ENCODE results near the gene APOO. TPM values are rescaled to one million over a fixed set of nuclear protein-coding genes. Genes with fewer than 3 reads are reported as not detected.
"Not testable (repeated sequence)": the region's sequence is repeated elsewhere in the genome, so short reads cannot be mapped to it uniquely, and the experiment has no call there.

Gene APOO
- total RNA-seq, 2 donors from 2014 or later: 20.6 to 28.4 TPM

DNA sequence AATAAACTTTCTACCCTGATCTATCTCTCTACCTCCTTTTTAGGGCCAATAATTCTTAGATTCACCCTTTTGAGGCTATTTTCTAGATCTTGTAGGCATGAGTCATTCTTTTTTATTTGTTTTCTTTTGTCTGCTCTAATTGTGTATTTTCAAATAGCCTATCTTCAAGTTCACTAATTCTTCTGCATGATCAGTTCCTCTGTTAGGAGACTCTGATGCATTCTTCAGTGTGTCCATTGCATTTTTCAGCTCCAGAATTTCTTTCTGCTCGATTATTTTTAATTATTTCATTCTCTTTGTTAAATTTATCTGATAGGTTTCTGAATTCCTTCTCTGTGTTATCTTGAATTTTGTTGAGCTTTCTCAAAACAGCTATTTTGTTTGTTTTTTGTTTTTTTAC lies 11.4 kb upstream of the APOO start:
- no peak for ATAC-seq
- Mint-ChIP-seq H3K9me3 (no peaks in the 10 kb centered on the region), H3K36me3 (no peaks in the 10 kb centered on the region), H3K27ac (no peak overlapping the region)
- DNase-seq (ENCODE audit: low spot score in 2 of 2): no peak

DNA sequence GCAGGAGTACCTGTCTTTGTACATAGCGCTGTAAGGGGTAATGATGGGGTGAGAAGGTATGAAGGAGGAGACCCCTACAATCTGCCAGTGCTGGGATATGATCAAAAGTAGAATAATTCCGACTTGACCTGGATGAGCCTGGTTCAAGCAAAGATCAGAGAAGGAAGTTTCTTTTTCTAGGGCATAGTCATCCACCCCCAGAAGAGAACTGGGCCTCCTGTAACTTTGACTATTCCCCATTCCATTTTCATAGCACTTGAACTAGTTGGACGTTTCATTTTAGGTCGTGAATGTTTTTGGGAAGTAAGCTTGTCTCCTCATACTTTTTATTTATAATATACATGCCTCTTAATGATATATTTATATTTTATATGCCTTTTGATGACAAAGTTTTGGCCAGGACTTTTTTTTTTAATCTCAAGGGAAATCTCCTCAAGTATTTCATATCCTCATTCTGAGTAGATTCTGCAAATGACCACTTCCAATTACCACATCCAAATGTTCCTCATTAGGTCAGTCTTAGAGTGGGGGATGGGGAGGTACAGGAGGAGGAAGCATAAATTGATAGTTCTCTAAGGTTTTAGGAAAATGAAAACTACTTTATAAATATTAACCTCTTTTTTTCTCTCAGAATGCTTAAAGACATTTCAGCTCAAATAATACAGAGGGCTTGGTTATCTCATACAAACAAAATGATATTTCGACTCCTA lies 3.5 kb upstream of the APOO start:
- H3K27ac Mint-ChIP-seq: no peak overlapping the region
- H3K9me3 Mint-ChIP-seq: no peaks in the 10 kb centered on the region
- no peaks in the 10 kb centered on the region for H3K36me3 Mint-ChIP-seq
- DNase-seq (ENCODE audit: low spot score in 2 of 2) (no peak), ATAC-seq (no peak)

DNA sequence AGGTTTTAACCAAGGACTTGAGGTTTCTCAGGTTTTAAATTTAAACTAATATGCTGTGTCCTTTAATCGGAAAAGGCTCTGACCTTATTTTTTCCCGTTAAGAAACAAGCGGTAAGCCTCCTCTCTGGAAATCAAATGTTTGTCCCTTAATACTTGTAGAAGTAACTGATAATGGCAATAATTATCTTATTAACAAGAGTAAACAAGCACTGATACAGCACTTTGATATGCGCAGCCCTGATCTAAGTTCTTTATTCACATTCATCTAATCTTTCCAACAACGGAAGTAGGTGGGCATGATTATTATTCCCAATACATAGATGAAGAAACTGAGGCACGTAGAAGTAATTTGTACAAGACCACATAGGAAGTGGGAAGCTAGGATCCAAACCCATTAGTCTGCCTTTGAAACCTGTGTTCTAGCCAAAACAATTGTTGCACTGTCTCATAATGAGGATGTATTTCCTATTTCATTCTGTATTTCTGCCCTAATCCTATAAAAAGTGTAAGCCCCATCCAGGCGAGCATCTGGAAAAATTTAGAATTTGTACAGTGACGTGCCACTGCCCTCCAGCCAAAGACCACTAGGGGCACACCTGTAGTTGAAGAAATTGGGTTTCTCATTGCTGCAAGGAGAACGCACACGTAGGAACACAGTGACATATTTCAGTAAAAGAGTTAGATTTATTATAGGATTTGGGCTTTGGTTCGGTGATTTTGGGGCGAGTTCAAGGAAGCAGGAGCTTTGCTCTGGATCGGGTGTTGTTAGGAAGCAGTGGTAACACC lies 674 bp upstream of the APOO start:
- no peaks in the 10 kb centered on the region for H3K36me3 Mint-ChIP-seq
- ATAC-seq: no peak
- DNase-seq (ENCODE audit: low spot score in 2 of 2): no peak
- H3K9me3 Mint-ChIP-seq: no peaks in the 10 kb centered on the region
- peak overlapping the region; percentile 60 to 84 for H3K27ac Mint-ChIP-seq

DNA sequence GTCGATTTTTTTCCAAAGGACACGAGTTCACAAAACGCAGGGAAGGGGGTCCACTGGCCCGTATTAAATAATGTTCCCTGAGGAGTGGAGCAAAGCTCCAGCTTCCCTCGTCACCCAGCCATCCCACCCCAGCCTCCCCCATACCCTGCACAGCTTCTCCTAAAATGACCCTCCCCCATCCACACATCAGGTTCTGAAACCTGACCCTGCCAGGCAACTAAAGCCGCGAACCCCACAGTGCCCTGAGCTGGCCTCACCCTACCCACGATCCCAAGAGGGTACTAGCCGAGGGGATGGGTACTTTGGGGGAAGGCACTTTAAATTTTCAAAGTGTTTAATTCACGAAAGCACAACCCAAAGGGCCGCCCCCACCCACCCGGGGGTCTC lies 634 bp downstream of the APOO start:
- H3K27ac Mint-ChIP-seq: peak overlapping the region; percentile 77 to 84
- ATAC-seq (peak in 1 of 2 donors; percentile 6), DNase-seq (ENCODE audit: low spot score in 2 of 2) (no peak)
- H3K9me3 Mint-ChIP-seq: no peaks in the 10 kb centered on the region
- no peaks in the 10 kb centered on the region for H3K36me3 Mint-ChIP-seq

DNA sequence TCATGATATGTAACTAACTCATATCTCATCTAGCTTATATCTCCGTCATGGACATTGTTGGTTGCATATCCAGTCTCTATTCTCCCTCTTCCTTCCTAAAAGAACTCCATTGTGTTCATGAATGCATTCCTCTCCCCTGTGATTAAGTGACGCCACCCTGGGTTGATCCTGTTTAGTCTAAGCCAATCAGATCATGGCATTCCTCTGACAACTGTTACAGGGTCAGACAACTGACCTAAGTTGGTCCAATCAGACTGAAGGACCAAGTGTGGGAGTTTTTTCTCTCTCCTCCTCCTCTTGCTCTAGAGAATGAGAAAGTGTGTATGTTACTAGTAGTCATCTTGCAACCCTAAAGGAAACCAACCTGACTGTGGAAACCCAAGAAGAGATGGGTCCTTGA lies 3.6 kb downstream of the APOO start:
- H3K9me3 Mint-ChIP-seq: no peaks in the 10 kb centered on the region
- no peaks in the 10 kb centered on the region for H3K36me3 Mint-ChIP-seq
- DNase-seq (ENCODE audit: low spot score in 2 of 2): no peak
- H3K27ac Mint-ChIP-seq: no peak overlapping the region
- ATAC-seq: no peak

DNA sequence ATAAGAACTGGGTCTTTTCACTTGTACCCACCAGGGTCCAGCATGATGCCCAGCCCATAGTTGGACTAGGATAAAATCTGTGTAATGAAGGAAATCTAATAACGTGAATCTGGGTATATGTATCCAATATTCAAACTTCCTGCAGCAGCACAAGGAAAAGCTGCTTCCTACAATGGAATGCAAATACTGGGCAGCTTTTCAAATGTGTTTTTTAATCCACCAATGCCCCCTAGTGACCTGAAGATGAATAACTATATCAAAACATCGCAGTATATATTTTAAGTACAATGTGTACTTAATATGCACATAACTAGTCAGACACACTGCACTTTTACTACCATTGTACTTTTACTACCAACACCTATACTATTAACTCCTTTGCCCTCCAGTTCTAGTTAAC lies 5.3 kb downstream of the APOO start:
- DNase-seq (ENCODE audit: low spot score in 2 of 2) (no peak), ATAC-seq (peak in 1 of 2 donors; percentile 7)
- no peaks in the 10 kb centered on the region for H3K36me3 Mint-ChIP-seq
- H3K9me3 Mint-ChIP-seq: no peaks in the 10 kb centered on the region
- H3K27ac Mint-ChIP-seq: no peak overlapping the region

DNA sequence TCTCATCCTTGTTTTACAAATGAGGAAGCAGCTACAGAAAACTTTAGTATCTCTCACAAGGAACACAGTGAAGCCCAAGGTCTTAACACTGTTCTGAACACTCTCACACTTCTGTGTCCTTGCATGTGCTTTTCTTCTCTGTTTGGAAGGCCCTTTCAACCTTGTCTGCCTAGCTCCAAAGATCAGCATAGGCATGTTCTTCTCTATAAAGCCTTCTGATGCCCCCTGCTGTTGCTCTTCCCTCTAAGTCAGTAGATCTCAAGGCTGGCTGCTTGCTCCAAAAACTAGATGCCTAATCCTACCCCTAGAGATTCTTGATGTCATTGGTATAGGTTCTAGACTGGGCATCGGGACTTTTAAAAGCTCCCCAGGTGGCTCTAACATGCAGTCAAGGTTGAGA lies 5.9 kb downstream of the APOO start:
- H3K9me3 Mint-ChIP-seq: no peaks in the 10 kb centered on the region
- no peaks in the 10 kb centered on the region for H3K36me3 Mint-ChIP-seq
- H3K27ac Mint-ChIP-seq: no peak overlapping the region
- no peak for DNase-seq (ENCODE audit: low spot score in 2 of 2)
- ATAC-seq: peak; percentile 67 to 83

DNA sequence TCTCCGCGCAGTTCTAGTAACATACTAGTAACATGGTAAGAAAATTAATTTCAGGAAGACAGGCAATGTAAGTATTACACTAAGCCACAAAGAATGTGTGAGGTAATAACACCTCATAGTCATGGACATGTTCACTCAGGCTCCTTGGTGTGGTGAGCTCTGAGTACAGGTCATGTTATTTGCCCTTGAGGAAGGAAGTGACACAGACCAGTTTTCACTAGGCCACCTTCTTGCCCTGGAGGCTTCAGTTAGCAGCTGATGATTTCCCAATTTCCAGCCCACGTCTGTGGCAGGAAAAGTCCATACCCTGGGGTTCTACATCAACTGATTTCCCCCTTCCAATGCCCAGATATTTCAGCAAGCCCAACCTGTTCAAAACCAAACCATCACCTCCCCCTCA lies 6.7 kb downstream of the APOO start:
- ATAC-seq (peak; percentile 59 to 91), DNase-seq (ENCODE audit: low spot score in 2 of 2) (no peak)
- Mint-ChIP-seq H3K9me3 (no peaks in the 10 kb centered on the region), H3K36me3 (no peaks in the 10 kb centered on the region), H3K27ac (no peak overlapping the region)

DNA sequence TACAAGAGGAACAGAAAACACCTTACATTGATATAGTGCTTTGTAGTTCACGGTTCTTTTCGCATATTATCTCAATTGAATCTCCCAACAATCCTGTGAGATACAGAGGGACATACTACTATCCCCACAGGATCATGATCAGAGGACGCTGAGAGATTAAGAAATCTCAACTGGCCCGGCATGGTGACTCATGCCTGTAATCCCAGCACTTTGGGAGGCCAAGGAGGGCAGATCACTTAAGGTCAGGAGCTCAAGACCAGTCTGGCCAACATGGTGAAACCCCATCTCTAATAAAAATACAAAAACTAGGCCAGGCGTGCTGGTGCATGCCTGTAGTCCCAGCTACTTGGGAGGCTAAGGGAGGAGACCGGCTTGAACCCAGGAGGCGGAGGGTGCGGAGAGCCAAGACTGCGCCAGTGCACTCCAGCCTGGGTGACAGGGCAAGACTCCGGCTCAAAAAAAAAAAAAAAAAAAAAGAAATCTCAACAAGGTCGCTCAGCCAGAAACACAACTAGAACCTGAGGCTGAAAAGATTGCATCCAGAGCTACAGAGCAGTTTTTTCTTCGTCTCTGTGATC lies 7.4 kb downstream of the APOO start:
- ATAC-seq: no peak
- no peaks in the 10 kb centered on the region for H3K9me3 Mint-ChIP-seq
- H3K27ac Mint-ChIP-seq: no peak overlapping the region

DNA sequence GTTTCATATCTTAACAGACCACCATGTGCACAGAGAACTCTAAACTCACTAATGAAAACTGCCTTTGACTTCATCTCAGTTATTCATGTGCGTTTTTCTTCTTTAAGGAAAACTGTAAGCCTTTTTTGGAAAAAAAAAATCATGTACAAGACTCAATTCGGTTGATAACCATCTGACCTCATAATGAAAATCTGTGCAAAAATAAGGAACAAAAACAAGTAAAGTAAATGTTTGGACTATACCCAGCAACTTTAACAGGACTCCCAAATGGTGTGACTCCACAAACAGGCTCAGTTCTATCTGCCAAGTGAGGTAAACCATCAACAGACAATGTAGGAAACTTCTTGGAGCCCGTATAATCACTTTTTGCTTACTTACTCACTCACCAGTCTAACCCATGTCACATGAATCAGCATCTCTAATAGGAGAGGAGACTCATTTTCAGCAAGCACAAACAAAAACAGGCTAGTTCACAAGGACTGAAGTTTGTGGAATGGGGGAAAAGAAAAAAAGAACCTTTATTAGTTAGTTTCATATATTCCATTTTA lies 9.3 kb downstream of the APOO start:
- no peak for ATAC-seq

More for the DNA sequence above, 7.4 kb downstream of the APOO start:
- no peak for DNase-seq (ENCODE audit: low spot score in 2 of 2)
- H3K36me3 Mint-ChIP-seq: no peaks in the 10 kb centered on the region

DNA sequence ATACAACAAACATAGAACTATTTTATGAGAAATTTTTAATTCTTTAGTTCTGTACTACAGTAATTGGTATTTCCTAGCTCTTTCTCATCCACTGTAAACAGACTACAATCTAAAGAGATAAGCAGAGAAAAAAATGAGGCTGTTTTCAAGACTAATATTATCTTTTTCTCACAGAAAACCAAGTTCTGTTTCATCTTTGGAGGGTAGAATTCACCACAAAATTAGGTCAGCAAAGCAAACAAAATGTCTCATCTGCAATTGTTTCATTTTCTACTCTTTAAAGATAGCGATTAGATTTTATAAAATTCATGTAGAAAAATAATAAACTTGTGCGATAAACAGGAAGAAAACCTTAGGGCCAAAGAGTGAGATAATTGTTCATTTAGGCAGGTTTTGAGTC lies 10.8 kb downstream of the APOO start:
- no peaks in the 10 kb centered on the region for H3K9me3 Mint-ChIP-seq
- H3K36me3 Mint-ChIP-seq: no peaks in the 10 kb centered on the region
- ATAC-seq: no peak
- no peak for DNase-seq (ENCODE audit: low spot score in 2 of 2)
- H3K27ac Mint-ChIP-seq: no peak overlapping the region

More for the DNA sequence above, 9.3 kb downstream of the APOO start:
- H3K9me3 Mint-ChIP-seq: no peaks in the 10 kb centered on the region
- no peak overlapping the region for H3K27ac Mint-ChIP-seq
- H3K36me3 Mint-ChIP-seq: no peaks in the 10 kb centered on the region
- DNase-seq (ENCODE audit: low spot score in 2 of 2): no peak

DNA sequence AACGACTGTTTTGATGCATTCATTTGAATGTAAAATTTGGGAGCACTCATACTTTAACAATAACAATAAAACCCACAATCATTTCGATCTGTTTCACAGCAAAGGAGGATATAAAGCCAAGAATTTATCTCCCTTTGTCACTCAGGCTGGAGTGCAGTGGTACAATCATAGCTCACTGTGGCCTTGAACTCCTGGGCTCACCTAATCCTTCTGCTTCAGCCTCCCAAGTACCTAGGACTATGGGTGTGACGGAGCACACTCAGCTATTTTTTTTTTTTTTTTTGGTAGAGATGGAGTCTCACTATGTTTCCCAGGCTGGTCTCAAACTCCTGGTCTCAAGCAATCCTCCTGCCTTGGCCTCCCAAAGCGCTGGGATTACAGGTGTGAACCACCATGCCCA lies 11.2 kb downstream of the APOO start:
- not testable (repeated sequence) for H3K36me3 Mint-ChIP-seq, ATAC-seq

DNA sequence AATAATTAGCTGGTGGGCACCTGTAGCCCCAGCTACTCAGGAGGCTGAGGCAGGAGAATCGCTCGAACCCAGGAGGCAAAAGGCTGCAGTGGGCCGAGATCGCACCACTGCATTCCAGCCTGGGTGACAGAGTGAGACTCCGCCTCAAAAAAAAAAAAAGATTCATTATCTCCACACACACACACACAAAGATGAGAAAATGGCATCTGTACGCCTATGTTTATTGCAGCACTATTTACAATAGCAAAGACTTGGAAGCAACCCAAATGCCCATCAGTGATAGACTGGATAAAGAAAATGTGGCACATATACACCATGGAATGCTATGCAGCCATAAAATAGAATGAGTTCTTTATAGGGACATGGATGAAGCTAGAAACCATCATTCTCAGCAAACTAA lies 12.7 kb downstream of the APOO start:
- not testable (repeated sequence) for H3K36me3 Mint-ChIP-seq; ATAC-seq; H3K9me3 Mint-ChIP-seq; H3K27ac Mint-ChIP-seq; DNase-seq (ENCODE audit: low spot score in 2 of 2)

More for the DNA sequence above, 11.2 kb downstream of the APOO start:
- not testable (repeated sequence) for H3K9me3 Mint-ChIP-seq; H3K27ac Mint-ChIP-seq; DNase-seq (ENCODE audit: low spot score in 2 of 2)

DNA sequence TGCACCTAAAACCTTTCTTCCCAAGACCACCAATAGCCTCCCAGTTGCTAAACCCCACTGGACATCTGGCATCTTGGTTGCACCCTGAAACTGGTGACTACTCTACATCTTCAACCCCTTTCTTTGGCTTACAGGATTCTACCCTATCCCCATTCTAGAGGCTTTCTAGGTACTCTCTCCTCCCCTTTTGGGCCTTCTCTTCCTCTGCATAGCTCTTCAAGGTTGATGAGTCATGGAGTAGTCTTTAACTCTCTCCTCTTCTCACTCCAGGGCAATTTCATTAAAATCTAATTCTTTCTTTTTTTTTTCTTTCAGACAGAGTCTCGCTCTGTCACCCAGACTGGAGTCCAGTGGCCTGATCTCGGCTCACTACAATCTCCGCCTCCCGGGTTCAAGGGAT lies 16.8 kb downstream of the APOO start:
- DNase-seq (ENCODE audit: low spot score in 2 of 2) (no peak), ATAC-seq (no peak)
- Mint-ChIP-seq H3K27ac (no peak overlapping the region), H3K9me3 (no peaks in the 10 kb centered on the region), H3K36me3 (no peaks in the 10 kb centered on the region)

DNA sequence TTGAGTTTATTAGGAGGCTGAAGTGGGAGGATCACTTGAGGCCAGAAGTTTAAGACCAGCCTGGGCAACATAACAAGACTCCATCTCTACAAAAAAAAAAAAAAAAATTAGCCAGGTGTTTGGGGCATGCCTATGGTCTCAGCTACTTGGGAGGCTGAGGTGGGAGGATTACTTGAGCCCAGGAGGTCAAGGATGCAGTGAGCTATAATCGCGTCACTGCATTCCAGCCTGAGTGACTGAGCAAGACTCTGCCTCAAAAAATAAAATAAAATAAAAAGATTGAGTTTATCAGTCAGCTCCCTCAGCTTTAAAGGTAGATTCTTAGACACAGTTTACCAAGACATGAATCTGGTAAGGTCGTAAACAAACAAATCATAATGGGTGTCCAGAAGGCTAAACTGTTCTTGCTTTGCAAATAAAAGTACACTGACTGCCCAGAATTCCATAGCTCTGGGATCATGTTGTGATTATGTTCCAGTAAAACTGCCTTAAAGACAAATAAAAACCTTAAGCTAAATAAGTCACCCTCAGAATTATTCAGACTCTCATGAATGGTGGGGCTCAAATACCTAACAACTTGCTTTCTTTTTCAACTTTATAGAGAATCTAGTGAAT lies 18.7 kb downstream of the APOO start:
- no peaks in the 10 kb centered on the region for H3K36me3 Mint-ChIP-seq
- no peaks in the 10 kb centered on the region for H3K9me3 Mint-ChIP-seq
- ATAC-seq: no peak
- H3K27ac Mint-ChIP-seq: no peak overlapping the region
- no peak for DNase-seq (ENCODE audit: low spot score in 2 of 2)

DNA sequence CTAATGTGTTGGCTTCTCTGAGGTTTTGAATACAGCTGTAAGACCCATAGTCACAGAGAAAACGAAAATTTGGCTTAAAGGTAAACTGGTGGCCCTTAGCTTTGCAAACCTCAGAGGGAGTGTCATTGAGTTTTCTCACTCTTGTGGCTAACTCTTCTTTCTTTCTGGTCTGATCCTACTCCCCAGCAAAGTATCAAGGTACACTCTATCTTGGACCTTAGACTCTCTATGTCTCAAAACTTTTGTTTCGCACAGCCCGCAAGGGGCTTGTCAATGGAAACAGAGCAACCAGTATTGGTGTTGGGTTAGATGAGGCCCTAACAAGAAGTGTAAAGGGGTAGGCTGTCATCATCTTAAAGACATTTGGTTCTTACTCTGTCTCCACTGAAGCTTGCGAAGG lies 19.8 kb downstream of the APOO start:
- ATAC-seq (no peak), DNase-seq (ENCODE audit: low spot score in 2 of 2) (no peak)
- H3K36me3 Mint-ChIP-seq: no peaks in the 10 kb centered on the region
- no peak overlapping the region for H3K27ac Mint-ChIP-seq
- H3K9me3 Mint-ChIP-seq: no peaks in the 10 kb centered on the region

DNA sequence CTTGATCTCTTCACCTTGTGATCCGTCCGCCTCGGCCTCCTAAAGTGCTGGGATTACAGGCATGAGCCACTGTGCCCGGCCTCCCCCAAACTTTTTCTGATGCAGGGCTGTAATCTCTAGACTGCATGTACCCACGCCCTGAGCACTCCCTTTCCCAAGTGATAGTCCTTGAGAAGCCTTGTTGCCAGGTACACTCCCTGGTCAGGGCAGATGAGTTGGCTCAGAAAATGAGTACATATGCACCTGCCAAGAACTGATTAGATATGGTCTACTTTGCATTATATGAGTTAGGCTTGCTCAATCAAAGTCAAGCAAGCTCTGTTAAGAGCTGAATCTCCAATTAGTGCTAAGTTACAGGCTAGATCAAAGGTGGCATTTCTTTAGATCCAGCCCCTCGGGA lies 20.3 kb downstream of the APOO start:
- DNase-seq (ENCODE audit: low spot score in 2 of 2) (no peak), ATAC-seq (no peak)
- H3K36me3 Mint-ChIP-seq: no peaks in the 10 kb centered on the region
- no peaks in the 10 kb centered on the region for H3K9me3 Mint-ChIP-seq
- no peak overlapping the region for H3K27ac Mint-ChIP-seq

Measured in activated naive CD4-positive, alpha-beta T cell treated with anti-CD3 and anti-CD28 coated beads, Interleukin-2, amount 50 U/mL, for 72 hours (primary cell).